ENCODE measurements around the gene KIFAP3.

DNA sequence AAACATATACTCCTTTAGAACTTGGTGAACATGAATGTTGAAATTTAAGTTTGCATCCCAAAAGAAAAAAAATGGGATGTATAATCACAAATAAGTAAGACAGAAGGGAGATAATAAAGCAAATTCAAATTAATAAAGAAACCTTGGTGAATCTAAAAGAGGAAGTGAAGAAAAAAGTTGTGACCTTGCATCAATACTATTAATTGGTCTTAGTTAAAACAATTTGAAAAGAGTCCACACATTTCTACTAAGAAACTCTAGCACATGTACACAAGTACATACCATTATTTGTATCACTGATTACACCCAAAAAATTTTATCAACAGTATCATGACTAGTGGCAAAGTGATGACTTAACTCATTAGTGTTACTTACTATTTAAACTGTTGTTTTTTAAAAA is 100.4 kb downstream of the KIFAP3 start:
- TF ChIP-seq, protein P1, sequence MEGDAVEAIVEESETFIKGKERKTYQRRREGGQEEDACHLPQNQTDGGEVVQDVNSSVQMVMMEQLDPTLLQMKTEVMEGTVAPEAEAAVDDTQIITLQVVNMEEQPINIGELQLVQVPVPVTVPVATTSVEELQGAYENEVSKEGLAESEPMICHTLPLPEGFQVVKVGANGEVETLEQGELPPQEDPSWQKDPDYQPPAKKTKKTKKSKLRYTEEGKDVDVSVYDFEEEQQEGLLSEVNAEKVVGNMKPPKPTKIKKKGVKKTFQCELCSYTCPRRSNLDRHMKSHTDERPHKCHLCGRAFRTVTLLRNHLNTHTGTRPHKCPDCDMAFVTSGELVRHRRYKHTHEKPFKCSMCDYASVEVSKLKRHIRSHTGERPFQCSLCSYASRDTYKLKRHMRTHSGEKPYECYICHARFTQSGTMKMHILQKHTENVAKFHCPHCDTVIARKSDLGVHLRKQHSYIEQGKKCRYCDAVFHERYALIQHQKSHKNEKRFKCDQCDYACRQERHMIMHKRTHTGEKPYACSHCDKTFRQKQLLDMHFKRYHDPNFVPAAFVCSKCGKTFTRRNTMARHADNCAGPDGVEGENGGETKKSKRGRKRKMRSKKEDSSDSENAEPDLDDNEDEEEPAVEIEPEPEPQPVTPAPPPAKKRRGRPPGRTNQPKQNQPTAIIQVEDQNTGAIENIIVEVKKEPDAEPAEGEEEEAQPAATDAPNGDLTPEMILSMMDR (IDR thresholded peaks at IDR 0.05), result no peak
- no peak for TF ChIP-seq POLR2A (IDR thresholded peaks at IDR 0.05)

Measured in suprapubic skin (tissue), 3 donors.